HG02840 (cell line): ENCODE measurements around the gene ELL2.
"Not testable (repeated sequence)": the region's sequence is repeated elsewhere in the genome, so short reads cannot be mapped to it uniquely, and the experiment has no call there.

ENCODE experiments used
- ATAC-seq: cut with Tn5 transposase; IDR thresholded peaks from one replicate; pipeline ENCODE4 v1.9.1; 2021; ENCODE audit warnings: mild to moderate bottlenecking, moderate library complexity, moderate number of reproducible peaks; ENCODE audit not compliant: unreplicated experiment, low FRiP score

ELL2 gene

GRCh38 chr5:95866435-95867040 lies 95.1 kb downstream of the ELL2 start:
- no peak for ATAC-seq

GRCh38 chr5:95864944-95865504 lies 96.6 kb downstream of the ELL2 start:
- no peak for ATAC-seq

GRCh38 chr5:95864456-95864855 lies 97.2 kb downstream of the ELL2 start:
- ATAC-seq, result no peak

- no peak for ATAC-seq
Measured at GRCh38 chr5:95863383-95863757, 98.3 kb downstream of the ELL2 start.

- no peak for ATAC-seq
Measured at GRCh38 chr5:95862671-95863382, 98.8 kb downstream of the ELL2 start.

GRCh38 chr5:95861864-95862561 lies 99.6 kb downstream of the ELL2 start:
- ATAC-seq, result no peak

- no peak for ATAC-seq
Measured at GRCh38 chr5:95861221-95861863, 100.3 kb downstream of the ELL2 start.

GRCh38 chr5:95859661-95860060 lies 102.0 kb downstream of the ELL2 start:
- no peak for ATAC-seq

GRCh38 chr5:95858661-95859595 lies 102.7 kb downstream of the ELL2 start:
- peak; percentile 67 for ATAC-seq

- no peak for ATAC-seq
Measured at GRCh38 chr5:95858023-95858461, 103.6 kb downstream of the ELL2 start.

GRCh38 chr5:95857185-95857945 lies 104.3 kb downstream of the ELL2 start:
- ATAC-seq, result no peak

- no peak for ATAC-seq
Measured at GRCh38 chr5:95856501-95856981, 105.1 kb downstream of the ELL2 start.

GRCh38 chr5:95853490-95853889 lies 108.2 kb downstream of the ELL2 start:
- no peak for ATAC-seq

- ATAC-seq, result no peak
Measured at GRCh38 chr5:95852567-95852966, 109.1 kb downstream of the ELL2 start.

GRCh38 chr5:95851141-95851540 lies 110.5 kb downstream of the ELL2 start:
- ATAC-seq, result not testable (repeated sequence)

GRCh38 chr5:95850391-95850894 lies 111.2 kb downstream of the ELL2 start:
- no peak for ATAC-seq

- no peak for ATAC-seq
Measured at GRCh38 chr5:95848701-95849100, 113.0 kb downstream of the ELL2 start.

- no peak for ATAC-seq
Measured at GRCh38 chr5:95847261-95847592, 114.4 kb downstream of the ELL2 start.
